HG02798 (cell line): ENCODE data around the gene TM4SF20.

Experiments
- ATAC-seq: cut with Tn5 transposase; IDR thresholded peaks from one replicate; pipeline ENCODE4 v1.9.1; 2021; ENCODE audit warnings: mild to moderate bottlenecking; ENCODE audit not compliant: unreplicated experiment, poor library complexity

Gene TM4SF20

GRCh38 chr2:227324642-227324994, 54.5 kb downstream of the TM4SF20 start:
- ATAC-seq = peak; percentile 20

GRCh38 chr2:227323818-227324217, 55.3 kb downstream of the TM4SF20 start:
- no peak for ATAC-seq

- ATAC-seq = no peak
Observed at GRCh38 chr2:227322530-227323205, 56.4 kb downstream of the TM4SF20 start.

GRCh38 chr2:227320305-227321094, 58.6 kb downstream of the TM4SF20 start:
- ATAC-seq = no peak

GRCh38 chr2:227317834-227318233, 61.3 kb downstream of the TM4SF20 start:
- no peak for ATAC-seq

GRCh38 chr2:227313310-227313709, 65.8 kb downstream of the TM4SF20 start:
- ATAC-seq = no peak

- ATAC-seq = no peak
Observed at GRCh38 chr2:227312579-227312978, 66.5 kb downstream of the TM4SF20 start.
